K562 (cell line): ENCODE results near the gene NEK3. TPM values are rescaled to one million over a fixed set of nuclear protein-coding genes. Genes with fewer than 3 reads are reported as not detected.

Source experiments
- BDP1 ChIP-seq: IDR thresholded peaks from 3 replicates; pipeline ENCODE4 v1.6.1; 2011; ENCODE audit not compliant: insufficient read length, insufficient read depth
- CGGBP1 ChIP-seq: fragments of 250-450 bp; sonication (Bioruptor Pico); IDR thresholded peaks from 2 replicates; pipeline ENCODE4 v1.9.0; 2021; ENCODE audit warnings: mild to moderate bottlenecking
- E2F8 ChIP-seq: fragments of 450-650 bp; IDR thresholded peaks from 2 replicates; pipeline ENCODE4 v1.7.1; 2018; ENCODE audit warnings: mild to moderate bottlenecking, low read depth; ENCODE audit not compliant: partially characterized antibody
- ELK3 ChIP-seq: fragments of 450-650 bp; formaldehyde crosslinking; IDR thresholded peaks from 2 replicates; pipeline ENCODE4 v1.4.0; 2020; ENCODE audit warnings: mild to moderate bottlenecking
- EP300 ChIP-seq: IDR thresholded peaks from 2 replicates; pipeline ENCODE4 v1.6.1; 2012; ENCODE audit warnings: low read length, improper control_type of control experiment
- HMG20A ChIP-seq: fragments of 450-650 bp; formaldehyde crosslinking; conservative IDR thresholded peaks from 2 replicates; pipeline ENCODE4 v1.4.0; 2020; ENCODE audit warnings: mild to moderate bottlenecking, mixed read lengths
- JUN ChIP-seq, 2 experiments: sonication (generic) in 1 of 2; formaldehyde crosslinking in 1 of 2; IDR thresholded peaks; 2 replicates each; pipeline versions ENCODE4 v1.6.1 to v1.8.0; 2012 to 2022; ENCODE audit warnings: borderline replicate concordance in 2 of 2, mild to moderate bottlenecking in 2 of 2, improper control_type of control experiment in 1 of 2, low read depth in 1 of 2, low read length in 1 of 2, missing genetic modification reagents in 1 of 2
- NR3C1 ChIP-seq: sonication (generic); formaldehyde crosslinking; IDR thresholded peaks from 2 replicates; pipeline ENCODE4 v1.8.1; 2022; ENCODE audit warnings: missing genetic modification reagents
- POLR3A ChIP-seq: IDR thresholded peaks from 2 replicates; pipeline ENCODE4 v1.6.1; 2011; ENCODE audit warnings: borderline replicate concordance, mild to moderate bottlenecking, moderate library complexity; ENCODE audit not compliant: insufficient read length, insufficient read depth; ENCODE audit errors: extremely low read depth
- SIN3B ChIP-seq: fragments of 450-650 bp; IDR thresholded peaks from 2 replicates; pipeline ENCODE4 v1.6.1; 2017; ENCODE audit warnings: low read depth, mild to moderate bottlenecking, moderate library complexity
- U2AF1 ChIP-seq: fragments of 200-400 bp; formaldehyde crosslinking; optimal IDR thresholded peaks from 2 replicates; pipeline ENCODE3; 2017; ENCODE audit warnings: mild to moderate bottlenecking, low read depth, low read length, moderate library complexity
- VEZF1 ChIP-seq: fragments of 200-800 bp; sonication (Bioruptor generic); IDR thresholded peaks from 2 replicates; pipeline ENCODE4 v1.6.1; 2017; ENCODE audit warnings: missing genetic modification characterization, missing compliant biosample characterization
- ZNF316 ChIP-seq: fragments of 450-650 bp; IDR thresholded peaks from 2 replicates; pipeline ENCODE4 v1.6.1; 2016
- ZNF589 ChIP-seq: fragments of 200-800 bp; sonication (Bioruptor generic); IDR thresholded peaks from 2 replicates; pipeline ENCODE4 v1.6.1; 2016; ENCODE audit warnings: low read depth, missing genetic modification characterization, missing compliant biosample characterization
- ZNF639 ChIP-seq, 2 experiments: fragments of 200-800 bp in 1 of 2; sonication (Bioruptor generic) in 1 of 2; sonication (generic) in 1 of 2; formaldehyde crosslinking in 1 of 2; IDR thresholded peaks in 1 of 2; conservative IDR thresholded peaks in 1 of 2; 2 replicates each; pipeline versions ENCODE4 v1.5.0 to v1.6.1; 2016 to 2020; ENCODE audit warnings: missing compliant biosample characterization in 1 of 2, missing genetic modification characterization in 1 of 2, missing genetic modification reagents in 1 of 2
- ZNF655 ChIP-seq: fragments of 250-450 bp; sonication (Bioruptor Pico); IDR thresholded peaks from 2 replicates; pipeline ENCODE4 v1.5.0; 2021
- polyA plus RNA-seq, 8 experiments: library from polyadenylated mRNA; depleted of rRNA in 4 of 8; stranded (reverse) in 5 of 8; unstranded in 3 of 8; fragments of >200 nt; fragmentation: Nextera tagmentation in 2 of 8; fragmentation: Illumina TruSeq in 1 of 8; extraction: Ambion mirVana in 2 of 8; extraction: Trizol in 1 of 8; gene quantifications; 2 replicates each; pipeline versions ENCODE4 v1.2.1 to v1.2.3, GENCODE V29; 2011 to 2014; ENCODE audit warnings: inconsistent platforms in 1 of 8, missing spikeins in 1 of 8
- total RNA-seq, 7 experiments: library from RNA; depleted of rRNA in 6 of 7; stranded (reverse); fragments of >200 nt in 6 of 7; fragmentation: Illumina TruSeq in 2 of 7; extraction: Trizol in 2 of 7; gene quantifications; 2 replicates each; pipeline versions ENCODE4 v1.2.1 to v1.2.3, GENCODE V29; 2011 to 2021; ENCODE audit warnings: low replicate concordance in 1 of 7

The NEK3 gene
- total and polyA plus RNA-seq, 9 of the 15 experiments (the other 6 are each of a cell fraction or from before 2014, with no cell fraction given) = 6.2 to 11.0 (median 9.3) TPM

GRCh38 chr13:52194184-52194868, 34.9 kb upstream of the NEK3 start (continued):
- TF ChIP-seq ZNF655 (CRISPR knock-in tag) (no peak), BDP1 (no peak), ELK3 (CRISPR knock-in tag) (no peak), POLR3A (no peak), U2AF1 (no peak), HMG20A (CRISPR knock-in tag) (no peak), VEZF1 (CRISPR knock-in tag) (peak; percentile 49; the same call in 1 of the 2 replicates), SIN3B (peak; percentile 75), ZNF316 (no peak), EP300 (peak; percentile 23; the same call in 1 of the 2 replicates), ZNF639 (CRISPR knock-in tag; conservative IDR thresholded peaks at IDR 0.05 in 1 of 2, IDR thresholded peaks at IDR 0.05 in 1 of 2) (0 out of 4 replicates have a peak, but pooled peaks of 1 of the 2 experiments have one; percentile 44), E2F8 (peak; percentile 74), ZNF589 (0 out of 2 replicates have a peak, but pooled peaks have one; percentile 39), CGGBP1 (CRISPR knock-in tag) (0 out of 2 replicates have a peak, but pooled peaks have one; percentile 50), JUN (IDR thresholded peaks at IDR 0.05; ENCODE audit: borderline replicate concordance, low read depth, low read length) (no peak), JUN (CRISPR knock-in tag; IDR thresholded peaks at IDR 0.05; ENCODE audit: borderline replicate concordance) (0 out of 2 replicates have a peak, but pooled peaks have one; percentile 47), NR3C1 (CRISPR knock-in tag) (no peak)
